Smooth muscle cell (in vitro differentiated cells): ENCODE data around the gene LRRC47. TPM values are rescaled to one million over a fixed set of nuclear protein-coding genes. Genes with fewer than 3 reads are reported as not detected.

Experiments
- DNase-seq: peaks from one replicate; lab custom pipeline; 2025; ENCODE audit not compliant: unreplicated experiment; lab: John Stamatoyannopoulos, UW
- H2AFZ ChIP-seq: fragments of 200-600 bp; sonication (generic); 2 replicates; pipeline ENCODE4 v1.6.0; 2016; ENCODE audit warnings: antibody characterized with exemption, low read depth, mild to moderate bottlenecking
- H3F3A ChIP-seq: fragments of 200-600 bp; sonication (generic); 2 replicates; pipeline ENCODE4 v1.6.0; 2017; ENCODE audit warnings: antibody characterized with exemption, low read depth
- H3K27ac ChIP-seq: fragments of 200-600 bp; sonication (generic); 2 replicates; pipeline ENCODE4 v1.5.1; 2016; ENCODE audit warnings: low read depth, mild to moderate bottlenecking
- H3K27me3 ChIP-seq: fragments of 200-600 bp; sonication (generic); 2 replicates; pipeline ENCODE4 v1.6.1; 2016; ENCODE audit warnings: low read depth, mild to moderate bottlenecking
- H3K36me3 ChIP-seq: fragments of 200-600 bp; sonication (generic); 2 replicates; pipeline ENCODE4 v1.5.1; 2016; ENCODE audit warnings: low read depth
- H3K4me1 ChIP-seq: fragments of 200-600 bp; sonication (generic); 2 replicates; pipeline ENCODE4 v1.5.1; 2016; ENCODE audit warnings: low read depth
- H3K4me2 ChIP-seq: fragments of 200-600 bp; sonication (generic); 2 replicates; pipeline ENCODE4 v1.6.0; 2016; ENCODE audit warnings: mild to moderate bottlenecking
- H3K4me3 ChIP-seq: fragments of 200-600 bp; sonication (generic); 2 replicates; pipeline ENCODE4 v1.5.1; 2016; ENCODE audit warnings: mild to moderate bottlenecking
- H3K79me2 ChIP-seq: fragments of 200-600 bp; sonication (generic); 2 replicates; pipeline ENCODE4 v1.6.0; 2016; ENCODE audit warnings: low read depth, mild to moderate bottlenecking
- H3K9ac ChIP-seq: fragments of 200-600 bp; sonication (generic); 2 replicates; pipeline ENCODE4 v1.6.0; 2016; ENCODE audit warnings: low read depth
- H3K9me3 ChIP-seq: fragments of 200-600 bp; sonication (generic); replicated peaks from 2 replicates; pipeline ENCODE4 v1.5.1; 2016; ENCODE audit warnings: low read depth
- H4K20me1 ChIP-seq: fragments of 200-600 bp; sonication (generic); 2 replicates; pipeline ENCODE4 v1.6.0; 2016; ENCODE audit warnings: low read depth
- WGBS: methylation state at CpG from one replicate; pipeline ENCODE4 v1.1.7; 2016; ENCODE audit warnings: low lambda C conversion rate; 5-methylcytosine and 5-hydroxymethylcytosine counted together
- polyA plus RNA-seq: library from polyadenylated mRNA; unstranded; fragments of >200 nt; fragmentation: Nextera tagmentation; extraction: Ambion mirVana; gene quantifications from 2 replicates; pipeline ENCODE4 v1.2.1, GENCODE V29; 2016
- total RNA-seq: library from RNA; depleted of rRNA; stranded (reverse); fragments of >200 nt; gene quantifications from 2 replicates; pipeline ENCODE4 v1.2.3, GENCODE V29; 2014
- TF ChIP-seq, protein P1 (sequence below): fragments of 200-600 bp; sonication (generic); IDR thresholded peaks from 2 replicates; pipeline ENCODE4 v1.5.1; 2017; ENCODE audit warnings: borderline replicate concordance, mild to moderate bottlenecking, antibody characterized with exemption; ENCODE audit not compliant: insufficient read depth, poor library complexity, severe bottlenecking

LRRC47 gene
- total RNA-seq (24.9 and 31.6 TPM in 2 replicates), polyA plus RNA-seq (37.3 and 38.0 TPM in 2 replicates)

DNA sequence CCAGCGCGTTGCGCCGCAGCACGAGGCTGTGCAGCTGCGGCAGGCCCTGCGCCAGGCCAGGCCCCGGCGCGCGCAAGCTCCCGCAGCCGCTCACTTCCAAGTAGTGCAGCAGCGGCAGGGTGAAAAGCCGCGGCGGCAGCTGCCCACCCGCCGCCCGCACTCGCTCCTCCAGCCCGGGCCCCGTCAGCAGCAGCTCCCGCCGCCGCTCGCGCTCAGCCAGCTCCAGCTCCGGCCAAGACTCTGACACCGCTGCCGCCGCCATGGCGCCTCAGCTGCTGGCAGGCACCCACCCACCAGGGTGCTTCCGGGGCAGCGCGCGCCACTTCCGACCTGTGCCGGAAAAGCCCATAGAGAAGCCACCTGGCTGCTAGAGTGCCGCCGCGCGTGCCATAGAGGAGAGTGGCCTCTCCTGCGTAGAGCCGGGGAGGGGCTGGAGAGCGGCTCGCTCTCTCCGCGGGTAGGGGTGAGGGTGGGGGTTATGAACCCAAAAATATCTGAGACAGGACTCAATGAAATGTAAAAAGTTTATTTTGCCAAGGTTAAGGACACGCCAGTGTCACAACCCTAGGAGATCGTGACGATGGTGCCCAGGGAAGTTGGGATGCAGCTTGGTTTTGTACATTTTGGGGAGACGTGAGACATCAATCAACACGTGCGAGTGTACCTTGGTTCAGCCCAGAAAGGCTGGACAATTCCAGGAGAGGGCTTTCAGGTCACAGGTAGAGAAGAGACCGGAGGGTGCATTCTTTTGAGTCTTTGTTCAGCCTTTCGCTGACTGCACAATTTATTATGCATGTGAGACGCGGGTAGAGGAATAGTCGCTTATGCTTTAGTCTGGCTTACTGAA lies at the start of gene LRRC47:
LRRC47 (minus strand) TSS at position 284 of the 847 bp plus-strand sequence; CDS start at position 262, 22 bp downstream.
- Histone ChIP-seq H2AFZ (peak within 1 kb of the TSS; percentile 98), H4K20me1 (peaks cover 46% of the 10 kb centered on the region), H3F3A (no peaks in the 10 kb centered on the region), H3K4me3 (peak within 1 kb of the TSS; percentile 76), H3K27me3 (no peaks in the 10 kb centered on the region), H3K9ac (peak within 1 kb of the TSS; percentile 82), H3K79me2 (peaks cover 43% of the 10 kb centered on the region), H3K27ac (no peak within 1 kb of the TSS), H3K9me3 (no peaks in the 10 kb centered on the region), H3K4me2 (peak within 1 kb of the TSS; percentile 100), H3K4me1 (peaks cover 8% of the 10 kb centered on the region), H3K36me3 (no peaks in the 10 kb centered on the region)
- WGBS: 6% methylated on average over 59 of the region's 60 CpGs
- TF ChIP-seq, protein P1, sequence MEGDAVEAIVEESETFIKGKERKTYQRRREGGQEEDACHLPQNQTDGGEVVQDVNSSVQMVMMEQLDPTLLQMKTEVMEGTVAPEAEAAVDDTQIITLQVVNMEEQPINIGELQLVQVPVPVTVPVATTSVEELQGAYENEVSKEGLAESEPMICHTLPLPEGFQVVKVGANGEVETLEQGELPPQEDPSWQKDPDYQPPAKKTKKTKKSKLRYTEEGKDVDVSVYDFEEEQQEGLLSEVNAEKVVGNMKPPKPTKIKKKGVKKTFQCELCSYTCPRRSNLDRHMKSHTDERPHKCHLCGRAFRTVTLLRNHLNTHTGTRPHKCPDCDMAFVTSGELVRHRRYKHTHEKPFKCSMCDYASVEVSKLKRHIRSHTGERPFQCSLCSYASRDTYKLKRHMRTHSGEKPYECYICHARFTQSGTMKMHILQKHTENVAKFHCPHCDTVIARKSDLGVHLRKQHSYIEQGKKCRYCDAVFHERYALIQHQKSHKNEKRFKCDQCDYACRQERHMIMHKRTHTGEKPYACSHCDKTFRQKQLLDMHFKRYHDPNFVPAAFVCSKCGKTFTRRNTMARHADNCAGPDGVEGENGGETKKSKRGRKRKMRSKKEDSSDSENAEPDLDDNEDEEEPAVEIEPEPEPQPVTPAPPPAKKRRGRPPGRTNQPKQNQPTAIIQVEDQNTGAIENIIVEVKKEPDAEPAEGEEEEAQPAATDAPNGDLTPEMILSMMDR: no peak
- DNase-seq: peak; percentile 67

DNA sequence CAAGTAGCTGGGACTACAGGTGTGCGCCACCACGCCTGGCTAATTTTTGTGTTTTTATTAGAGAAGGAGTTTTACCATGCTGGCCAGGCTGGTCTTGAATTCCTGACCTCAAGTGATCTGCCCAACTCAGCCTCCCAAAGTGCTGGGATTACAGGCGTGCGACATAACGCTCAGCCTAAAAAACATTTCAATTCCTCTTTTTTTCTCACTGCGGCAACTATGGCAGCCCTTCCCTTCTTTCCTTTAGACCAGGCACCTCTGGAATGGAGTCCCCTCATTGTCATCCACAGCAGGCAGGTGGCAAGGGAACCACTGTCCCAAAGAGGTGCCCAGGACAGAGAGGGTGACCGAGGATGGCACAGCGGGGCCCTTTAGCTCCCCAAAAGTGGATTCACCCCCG lies 46.6 kb upstream of the LRRC47 start:
- Histone ChIP-seq H3K4me1 (no peaks in the 10 kb centered on the region), H3K27me3 (no peaks in the 10 kb centered on the region), H4K20me1 (no peaks in the 10 kb centered on the region), H3K36me3 (peaks cover 26% of the 10 kb centered on the region), H3K9me3 (no peaks in the 10 kb centered on the region), H3K4me3 (no peak overlapping the region), H3K4me2 (no peak overlapping the region), H2AFZ (no peak overlapping the region), H3K79me2 (no peaks in the 10 kb centered on the region), H3K9ac (no peak overlapping the region), H3F3A (no peaks in the 10 kb centered on the region), H3K27ac (no peak overlapping the region)
- TF ChIP-seq, protein P1: no peak
- no peak for DNase-seq
- WGBS: 95% methylated on average over 9 of the region's 9 CpGs

DNA sequence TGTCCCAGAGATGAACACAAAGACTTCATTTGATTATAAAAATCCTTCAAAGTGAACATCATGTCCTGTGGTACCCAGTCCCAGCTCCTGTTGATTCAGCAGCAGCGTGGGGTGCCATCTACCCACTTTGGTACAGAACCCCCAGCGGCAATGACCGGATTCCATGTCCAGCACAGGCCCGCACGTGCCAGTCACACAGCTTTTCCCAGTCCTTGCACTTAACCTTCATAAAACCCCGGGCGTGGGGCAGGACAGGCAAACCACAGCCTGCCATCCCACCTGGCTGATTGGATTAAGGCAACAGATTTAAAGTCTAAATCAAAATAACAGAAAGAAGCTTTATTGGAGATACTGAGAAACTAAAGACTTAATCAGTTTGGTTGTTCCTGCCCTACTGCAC lies 45.2 kb upstream of the LRRC47 start:
- Histone ChIP-seq H3K27ac (no peak overlapping the region), H2AFZ (no peak overlapping the region), H3F3A (no peaks in the 10 kb centered on the region), H3K36me3 (peaks cover 34% of the 10 kb centered on the region), H3K4me2 (no peak overlapping the region), H4K20me1 (no peaks in the 10 kb centered on the region), H3K9me3 (no peaks in the 10 kb centered on the region), H3K4me1 (no peaks in the 10 kb centered on the region), H3K4me3 (no peak overlapping the region), H3K9ac (no peak overlapping the region), H3K79me2 (no peaks in the 10 kb centered on the region), H3K27me3 (no peaks in the 10 kb centered on the region)
- DNase-seq: no peak
- TF ChIP-seq, protein P1: no peak
- 98% methylated on average over 7 of the region's 7 CpGs for WGBS
